Fibroblast of gingiva (primary cell): ENCODE measurements around the gene AOPEP.
A peak's percentile ranks its signal among the peaks of the same experiment; 100 is the strongest.

Experiments
- DNase-seq: peaks from one replicate; pipeline ENCODE4 v3.0.0-alpha.2; 2011; ENCODE audit warnings: low read depth

Gene AOPEP

GRCh38 chr9:95098391-95098921 lies 372.0 kb downstream of the AOPEP start:
- no peak for DNase-seq

- DNase-seq: no peak
These were observed 373.0 kb downstream of the AOPEP start for GRCh38 chr9:95099321-95100070.

GRCh38 chr9:95100071-95100627 lies 373.6 kb downstream of the AOPEP start:
- no peak for DNase-seq

- DNase-seq: no peak
These were observed 374.8 kb downstream of the AOPEP start for GRCh38 chr9:95101326-95101725.

GRCh38 chr9:95102001-95102433 lies 375.5 kb downstream of the AOPEP start:
- no peak for DNase-seq

- no peak for DNase-seq
These were observed 376.1 kb downstream of the AOPEP start for GRCh38 chr9:95102572-95102971.

- no peak for DNase-seq
These were observed 376.8 kb downstream of the AOPEP start for GRCh38 chr9:95103281-95103771.

- no peak for DNase-seq
These were observed 377.5 kb downstream of the AOPEP start for GRCh38 chr9:95103871-95104580.

GRCh38 chr9:95104581-95104960 lies 378.1 kb downstream of the AOPEP start:
- DNase-seq: no peak

GRCh38 chr9:95104980-95105379 lies 378.5 kb downstream of the AOPEP start:
- no peak for DNase-seq

DNA sequence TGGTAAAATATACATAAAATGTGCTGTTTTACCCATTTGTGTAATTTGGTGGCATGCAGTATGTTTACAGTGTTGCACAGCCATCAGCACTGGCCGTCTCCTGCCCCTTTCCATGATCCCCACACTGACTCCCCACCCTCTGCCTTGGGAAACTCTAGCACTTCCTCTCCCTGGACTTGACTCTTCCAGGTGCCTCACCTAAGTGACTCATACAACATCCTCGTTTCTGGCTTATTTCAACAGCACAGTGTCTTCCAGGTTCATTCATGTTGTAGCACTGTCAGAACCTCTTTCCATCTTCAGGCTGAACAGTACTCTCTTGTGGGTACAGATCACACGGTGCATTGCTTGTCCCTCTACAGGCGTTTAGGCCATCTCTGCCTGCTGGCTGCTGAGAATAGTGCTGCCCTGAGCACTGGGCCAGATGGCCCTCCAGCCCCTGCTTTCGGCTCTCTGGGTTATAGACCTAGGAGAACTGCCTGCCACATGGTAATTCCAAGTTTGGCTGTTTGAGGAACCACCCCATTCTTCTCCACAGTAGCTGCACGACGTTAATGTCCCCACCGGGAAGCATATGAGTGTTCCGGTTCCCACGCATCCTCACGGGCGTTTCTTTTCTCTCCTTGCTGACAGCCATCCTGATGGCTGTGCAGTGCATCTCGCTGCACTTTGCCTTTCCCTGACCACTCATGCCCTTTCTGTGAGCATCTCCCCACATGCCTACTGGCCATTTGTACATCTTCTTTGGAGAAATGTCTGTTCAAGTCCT lies 379.2 kb downstream of the AOPEP start:
- no peak for DNase-seq

DNA sequence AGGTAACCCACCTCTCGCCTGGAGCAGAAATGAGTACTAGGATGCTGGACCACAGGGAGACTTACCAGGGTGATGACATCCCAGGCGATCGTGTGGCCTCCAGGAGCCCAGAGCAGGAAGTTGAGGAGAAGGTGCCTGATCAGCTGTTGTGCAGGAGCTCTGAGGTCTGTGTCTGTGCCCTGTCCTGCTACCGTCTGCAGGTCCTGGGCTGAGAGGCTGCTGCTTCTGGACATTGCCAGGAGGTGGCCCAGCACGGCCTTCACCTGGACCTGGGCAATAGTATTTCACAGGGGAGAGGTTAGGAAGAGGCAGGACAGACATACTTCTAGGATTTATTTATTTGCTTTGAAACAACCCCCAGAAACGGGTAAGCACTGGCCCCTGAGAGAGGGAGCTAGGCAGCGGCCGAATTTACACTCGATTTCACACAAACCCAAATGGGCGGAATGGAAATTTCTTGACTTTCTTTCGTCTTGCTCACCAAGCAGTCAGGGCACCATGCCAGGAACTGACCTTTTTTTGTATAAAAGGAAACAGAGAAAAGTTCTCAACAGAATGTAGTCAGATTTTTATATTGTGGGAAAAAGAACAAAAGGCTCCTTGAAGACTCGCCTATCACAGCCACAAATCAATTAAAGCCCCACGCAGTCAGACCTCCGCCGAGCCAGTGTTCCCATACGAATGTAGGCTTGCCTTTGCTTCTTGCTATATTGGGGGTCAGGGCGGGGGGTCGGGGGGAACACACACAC lies 380.7 kb downstream of the AOPEP start:
- peak; percentile 32 for DNase-seq

- DNase-seq: no peak
These were observed 381.5 kb downstream of the AOPEP start for GRCh38 chr9:95107976-95108375.

DNA sequence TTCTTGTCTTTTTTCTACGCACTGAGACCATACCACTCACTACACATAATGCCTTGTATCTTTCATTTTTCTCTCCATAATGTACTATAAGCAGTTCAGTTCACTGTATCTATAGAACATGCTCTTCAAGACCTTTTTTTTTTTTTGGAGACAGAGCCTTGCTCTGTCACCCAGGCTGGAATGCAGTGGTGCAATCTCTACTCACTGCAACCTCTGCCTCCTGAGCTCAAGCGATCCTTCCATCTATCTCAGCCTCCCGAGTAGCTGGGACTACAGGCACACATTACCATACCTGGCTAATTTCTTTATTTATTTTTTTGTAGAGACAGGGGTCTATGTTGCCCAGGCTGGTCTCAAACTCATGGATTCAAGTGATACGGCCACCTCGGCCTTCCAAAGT lies 382.3 kb downstream of the AOPEP start:
- DNase-seq: no peak

DNA sequence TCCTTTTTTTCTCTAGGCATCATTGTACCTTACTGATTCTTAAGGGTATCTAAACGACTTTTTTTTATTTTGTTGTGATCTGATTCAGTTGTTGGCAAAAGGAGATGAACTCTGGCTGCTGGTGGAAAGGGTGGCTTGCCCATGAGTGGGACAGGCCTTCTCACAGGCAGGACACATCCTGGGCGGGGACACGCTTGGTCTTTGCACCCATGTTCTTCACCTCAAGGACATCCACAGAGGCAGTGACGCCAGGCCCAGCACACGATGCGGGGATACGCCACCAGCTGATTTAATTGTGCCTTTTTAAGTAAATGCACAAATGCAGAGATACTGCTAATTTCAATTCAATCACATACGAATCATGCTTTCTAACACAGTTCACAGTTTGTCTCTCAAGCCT lies 383.0 kb downstream of the AOPEP start:
- no peak for DNase-seq

DNA sequence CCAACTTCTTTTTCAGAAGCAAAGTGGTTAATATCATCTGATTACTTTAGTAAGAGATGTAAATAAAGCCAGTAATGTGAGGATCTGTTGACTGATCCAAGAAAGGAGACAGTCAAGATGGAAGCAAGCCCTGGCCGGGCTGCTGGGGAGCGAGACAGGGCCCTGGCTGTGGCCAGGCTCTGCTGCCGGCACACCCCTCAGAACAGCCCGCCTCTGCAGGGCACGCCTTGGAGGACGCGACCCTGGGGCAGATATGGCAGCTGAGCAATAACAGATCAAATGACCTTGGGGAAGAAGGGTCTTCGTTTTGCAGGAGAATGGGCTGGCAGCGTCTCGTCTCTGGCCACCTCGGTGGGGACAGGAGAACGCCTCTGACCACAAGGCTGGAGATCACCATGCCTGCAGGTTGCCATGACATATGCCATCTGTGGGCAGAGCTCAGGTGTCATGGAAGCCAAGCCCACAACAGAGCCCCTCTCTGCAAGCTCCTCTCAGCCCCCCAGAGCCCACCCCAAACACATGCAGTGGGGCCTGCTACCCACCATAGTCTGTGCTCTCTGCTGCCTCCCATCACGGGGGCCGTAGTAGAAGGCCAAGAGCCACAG lies 384.5 kb downstream of the AOPEP start:
- no peak for DNase-seq

DNA sequence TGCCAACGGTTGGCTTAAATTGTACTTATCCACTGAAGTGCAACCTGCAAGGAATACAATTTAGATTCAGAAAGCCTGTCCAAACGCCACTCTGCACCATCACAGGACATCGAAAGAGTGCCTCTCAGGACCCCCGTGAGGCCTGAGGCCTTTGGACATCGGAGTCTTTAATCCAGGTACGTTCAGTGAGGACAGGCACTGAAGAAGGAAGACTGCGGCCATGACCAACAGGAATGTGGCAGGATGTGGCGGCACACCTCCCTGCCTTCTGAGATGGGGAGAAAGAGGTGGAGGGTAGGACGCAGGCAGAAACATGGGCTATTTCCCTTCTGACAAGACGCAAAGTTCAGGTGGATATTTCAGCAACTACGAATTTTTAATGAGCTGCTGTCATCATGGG lies 385.2 kb downstream of the AOPEP start:
- DNase-seq: no peak

DNA sequence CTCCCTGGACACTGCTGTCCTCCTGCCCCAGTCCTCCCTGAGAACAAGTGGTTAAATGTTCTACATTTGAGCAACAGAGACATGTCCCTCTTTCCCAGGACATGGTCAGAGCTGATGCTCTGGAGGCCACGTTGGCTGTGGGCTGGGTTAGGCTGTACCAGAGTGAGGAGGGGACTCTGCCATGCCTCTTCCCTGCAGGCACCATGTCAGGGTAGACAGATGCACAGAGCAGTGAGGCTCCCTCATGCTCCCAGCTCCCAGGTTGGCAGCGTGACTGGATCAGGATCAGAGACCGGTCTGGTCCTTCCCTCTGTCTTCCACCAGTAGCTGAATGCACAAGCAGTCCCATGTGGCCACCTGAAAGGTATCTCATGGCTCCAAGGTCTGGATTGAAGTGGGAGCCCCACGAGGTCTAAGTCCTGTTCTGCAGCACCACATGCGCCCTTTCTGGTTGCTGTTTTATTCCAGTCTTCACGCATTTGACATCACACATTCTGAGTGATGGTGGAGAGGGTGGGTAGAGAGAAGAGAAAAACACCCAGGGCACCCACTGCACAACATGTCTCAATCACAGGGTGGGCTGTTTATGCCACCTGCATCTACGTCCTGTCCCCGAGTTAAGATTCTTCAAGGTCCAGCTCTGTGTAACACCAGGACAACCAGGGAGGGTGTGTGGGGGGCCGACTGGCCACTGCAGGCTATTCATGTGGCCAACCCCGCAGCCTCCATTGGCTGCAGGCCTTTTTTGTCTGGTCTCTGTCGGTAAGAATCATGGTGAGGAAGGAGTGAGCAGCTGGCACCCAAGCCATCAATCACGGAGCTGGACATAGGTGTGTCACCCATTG lies 386.2 kb downstream of the AOPEP start:
- no peak for DNase-seq

DNA sequence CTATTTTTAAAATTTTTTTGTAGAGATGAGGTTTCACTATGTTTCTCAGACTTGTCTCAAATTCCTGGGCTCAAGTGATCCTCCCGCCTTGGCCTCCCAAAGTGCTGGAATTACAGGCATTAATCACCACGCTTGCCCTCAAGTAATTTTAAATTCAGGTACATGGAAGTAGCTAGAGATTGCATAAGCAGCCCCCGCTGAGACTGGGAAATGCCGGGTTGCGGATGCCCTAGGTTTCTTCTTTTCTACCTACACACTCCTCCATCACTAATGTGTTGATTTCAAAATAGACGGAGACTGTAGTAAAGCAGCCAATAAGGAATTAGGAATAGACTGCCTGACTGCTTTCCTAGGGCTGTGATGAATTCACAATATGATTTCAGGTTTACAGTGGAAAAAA lies 388.6 kb downstream of the AOPEP start:
- no peak for DNase-seq
